Glutamatergic neuron (in vitro differentiated cells): Measurements from ENCODE around the gene ROBO1. TPM values are rescaled to one million over a fixed set of nuclear protein-coding genes. Genes with fewer than 3 reads are reported as not detected.

Experiments
- DNase-seq: peaks from one replicate; pipeline ENCODE4 v3.0.0; 2022
- H3K27ac Mint-ChIP-seq: one replicate; pipeline ENCODE4 v1.8.0; 2020; ENCODE audit warnings: mild to moderate bottlenecking, mixed read lengths, inconsistent platforms; ENCODE audit not compliant: unreplicated experiment
- H3K27me3 Mint-ChIP-seq: one replicate; pipeline ENCODE4 v1.8.0; 2020; ENCODE audit warnings: mild to moderate bottlenecking, moderate library complexity, mixed read lengths, inconsistent platforms; ENCODE audit not compliant: unreplicated experiment
- H3K36me3 Mint-ChIP-seq: one replicate; pipeline ENCODE4 v1.8.0; 2020; ENCODE audit warnings: mild to moderate bottlenecking, mixed read lengths, inconsistent platforms; ENCODE audit not compliant: unreplicated experiment
- H3K4me1 Mint-ChIP-seq: one replicate; pipeline ENCODE4 v1.8.0; 2020; ENCODE audit warnings: mild to moderate bottlenecking, low read depth, mixed read lengths, inconsistent platforms; ENCODE audit not compliant: unreplicated experiment
- H3K4me3 Mint-ChIP-seq: one replicate; pipeline ENCODE4 v1.8.0; 2020; ENCODE audit warnings: mild to moderate bottlenecking, mixed read lengths, inconsistent platforms; ENCODE audit not compliant: unreplicated experiment
- H3K9me3 Mint-ChIP-seq: one replicate; pipeline ENCODE4 v1.8.0; 2020; ENCODE audit warnings: mild to moderate bottlenecking, moderate library complexity, mixed read lengths, inconsistent platforms; ENCODE audit not compliant: unreplicated experiment
- total RNA-seq: library from RNA; stranded (reverse); fragmentation: NEBNext Ultra II Directional; extraction: Animal tissue kit (Norgen Biotek cat#: 25700); gene quantifications from one replicate; pipeline ENCODE4 v1.2.1, GENCODE V29; 2021; ENCODE audit not compliant: unreplicated experiment
- TF ChIP-seq, protein P1 (sequence below): fragments of 200-600 bp; sonication (generic); IDR thresholded peaks from one replicate; pipeline ENCODE4 v1.5.0; 2021; ENCODE audit not compliant: partially characterized antibody, unreplicated experiment

Gene ROBO1
- total RNA-seq, 1 donor from 2014 or later: 505 TPM

DNA sequence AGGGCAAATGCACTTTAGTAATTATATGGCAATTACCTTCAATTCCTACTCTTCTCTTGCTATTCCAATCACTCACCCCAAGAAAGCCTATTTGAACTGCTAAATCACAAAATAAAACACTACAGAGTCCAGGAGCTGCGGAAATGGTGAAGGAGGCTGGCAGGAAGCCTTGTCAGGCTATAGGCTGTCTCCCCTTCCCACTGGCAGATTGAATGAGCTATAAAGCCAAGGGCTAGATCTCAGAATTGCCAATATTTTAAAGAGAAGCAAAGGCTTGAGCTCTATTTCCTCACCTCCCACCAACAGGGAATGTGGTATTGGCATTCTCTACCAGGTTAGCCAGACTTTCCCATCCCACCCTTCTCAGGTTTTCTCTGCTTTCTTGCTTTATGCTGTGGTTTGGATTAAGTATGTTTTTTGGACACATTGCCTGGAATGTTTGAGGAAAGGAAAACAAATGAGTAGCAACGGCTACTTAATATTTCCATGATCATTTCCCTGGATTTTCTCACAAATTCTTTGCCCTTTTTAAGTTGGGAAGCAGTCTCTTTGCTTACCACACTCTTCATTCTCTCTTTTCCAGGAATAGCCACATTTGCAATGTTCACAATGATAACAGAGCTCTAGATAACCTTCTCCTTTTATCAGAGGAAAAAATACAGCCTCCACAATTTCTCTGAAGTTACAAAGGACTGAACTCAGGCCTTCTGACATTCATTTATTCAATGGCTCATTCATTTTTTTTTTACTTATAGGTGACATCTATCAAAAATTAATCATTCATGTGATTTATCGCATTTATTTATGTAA lies 1125.4 kb downstream of the ROBO1 start:
- TF ChIP-seq, protein P1, sequence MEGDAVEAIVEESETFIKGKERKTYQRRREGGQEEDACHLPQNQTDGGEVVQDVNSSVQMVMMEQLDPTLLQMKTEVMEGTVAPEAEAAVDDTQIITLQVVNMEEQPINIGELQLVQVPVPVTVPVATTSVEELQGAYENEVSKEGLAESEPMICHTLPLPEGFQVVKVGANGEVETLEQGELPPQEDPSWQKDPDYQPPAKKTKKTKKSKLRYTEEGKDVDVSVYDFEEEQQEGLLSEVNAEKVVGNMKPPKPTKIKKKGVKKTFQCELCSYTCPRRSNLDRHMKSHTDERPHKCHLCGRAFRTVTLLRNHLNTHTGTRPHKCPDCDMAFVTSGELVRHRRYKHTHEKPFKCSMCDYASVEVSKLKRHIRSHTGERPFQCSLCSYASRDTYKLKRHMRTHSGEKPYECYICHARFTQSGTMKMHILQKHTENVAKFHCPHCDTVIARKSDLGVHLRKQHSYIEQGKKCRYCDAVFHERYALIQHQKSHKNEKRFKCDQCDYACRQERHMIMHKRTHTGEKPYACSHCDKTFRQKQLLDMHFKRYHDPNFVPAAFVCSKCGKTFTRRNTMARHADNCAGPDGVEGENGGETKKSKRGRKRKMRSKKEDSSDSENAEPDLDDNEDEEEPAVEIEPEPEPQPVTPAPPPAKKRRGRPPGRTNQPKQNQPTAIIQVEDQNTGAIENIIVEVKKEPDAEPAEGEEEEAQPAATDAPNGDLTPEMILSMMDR: no peak
- Mint-ChIP-seq H3K4me1 (peaks cover 13% of the 10 kb centered on the region), H3K27me3 (no peaks in the 10 kb centered on the region), H3K27ac (peak overlapping the region; percentile 57), H3K9me3 (peaks cover 4% of the 10 kb centered on the region), H3K36me3 (no peaks in the 10 kb centered on the region), H3K4me3 (no peak overlapping the region)
- no peak for DNase-seq

GRCh38 chr3:78641703-78642102 lies 1126.1 kb downstream of the ROBO1 start:
- Mint-ChIP-seq H3K9me3 (peaks cover 4% of the 10 kb centered on the region), H3K27me3 (no peaks in the 10 kb centered on the region), H3K36me3 (no peaks in the 10 kb centered on the region), H3K4me1 (peaks cover 11% of the 10 kb centered on the region), H3K4me3 (no peak overlapping the region), H3K27ac (no peak overlapping the region)
- DNase-seq: no peak
- TF ChIP-seq, protein P1: no peak

DNA sequence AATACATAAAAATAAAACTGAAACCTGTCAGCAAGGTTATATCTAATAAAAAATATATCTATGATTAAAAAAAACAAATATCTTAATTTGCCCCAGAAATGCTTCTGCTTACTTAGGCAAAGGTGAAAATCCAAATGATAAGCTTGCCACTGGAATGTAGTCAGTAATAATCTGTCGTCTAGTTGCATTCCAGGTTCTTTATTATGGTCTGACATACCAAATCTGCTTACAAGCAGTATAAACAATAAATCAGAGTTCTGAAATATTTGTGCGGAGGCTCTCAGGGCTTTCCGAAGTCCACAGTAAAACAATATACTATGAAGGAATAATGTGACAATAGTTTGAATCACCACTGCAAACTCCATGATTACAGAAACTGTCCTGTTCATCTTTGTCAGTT lies 1133.5 kb downstream of the ROBO1 start:
- no peak for DNase-seq
- no peak overlapping the region for H3K4me3 Mint-ChIP-seq
- H3K4me1 Mint-ChIP-seq: peaks cover 10% of the 10 kb centered on the region
- H3K9me3 Mint-ChIP-seq: peaks cover 1% of the 10 kb centered on the region
- no peaks in the 10 kb centered on the region for H3K36me3 Mint-ChIP-seq
- TF ChIP-seq, protein P1: no peak
- no peak overlapping the region for H3K27ac Mint-ChIP-seq
- no peaks in the 10 kb centered on the region for H3K27me3 Mint-ChIP-seq

DNA sequence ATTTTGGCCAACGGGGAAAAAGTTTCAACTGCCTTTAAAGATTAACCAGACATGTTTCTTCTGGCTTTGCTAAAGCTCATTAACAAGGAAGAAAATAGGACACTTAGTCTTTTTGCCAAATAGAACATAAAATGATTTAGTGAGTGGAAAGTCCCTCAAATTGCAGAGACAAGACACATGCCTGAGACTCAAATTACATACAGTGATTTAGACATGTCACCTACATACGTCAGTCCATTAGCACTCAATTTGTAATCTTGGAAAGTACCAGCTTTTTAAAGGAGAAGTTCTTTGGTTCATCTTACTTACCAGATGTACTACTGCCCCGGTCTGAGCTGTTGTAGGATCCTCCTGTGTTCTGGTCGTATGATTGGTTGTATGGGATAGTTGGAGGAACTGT lies 1134.2 kb downstream of the ROBO1 start:
- Mint-ChIP-seq H3K4me3 (no peak overlapping the region), H3K36me3 (no peaks in the 10 kb centered on the region), H3K27ac (peak overlapping the region; percentile 64), H3K4me1 (peaks cover 10% of the 10 kb centered on the region), H3K9me3 (peaks cover 1% of the 10 kb centered on the region), H3K27me3 (no peaks in the 10 kb centered on the region)
- TF ChIP-seq, protein P1: no peak
- DNase-seq: no peak

GRCh38 chr3:78632925-78633553 lies 1134.8 kb downstream of the ROBO1 start:
- Mint-ChIP-seq H3K4me1 (peaks cover 10% of the 10 kb centered on the region), H3K27me3 (no peaks in the 10 kb centered on the region), H3K27ac (peak overlapping the region; percentile 64), H3K9me3 (peaks cover 1% of the 10 kb centered on the region), H3K36me3 (no peaks in the 10 kb centered on the region), H3K4me3 (no peak overlapping the region)
- TF ChIP-seq, protein P1: no peak
- DNase-seq: no peak
